Measurements from ENCODE around the gene ZBTB7C.

Gene ZBTB7C

GRCh38 chr18:48388478-48388877, 20.7 kb downstream of the ZBTB7C start:
- Mint-ChIP-seq H3K27me3 (peaks cover 70% of the 10 kb centered on the region), H3K27ac (no peak overlapping the region), H3K9me3 (no peaks in the 10 kb centered on the region), H3K36me3 (no peaks in the 10 kb centered on the region), H3K4me3 (no peak overlapping the region), H3K4me1 (peaks cover 13% of the 10 kb centered on the region)
- CTCF ChIA-PET, result no interaction called here
- no peak for DNase-seq

GRCh38 chr18:48387300-48387699, 21.9 kb downstream of the ZBTB7C start:
- Mint-ChIP-seq H3K27ac (no peak overlapping the region), H3K9me3 (no peaks in the 10 kb centered on the region), H3K4me1 (peaks cover 10% of the 10 kb centered on the region), H3K4me3 (no peak overlapping the region), H3K27me3 (peaks cover 62% of the 10 kb centered on the region), H3K36me3 (no peaks in the 10 kb centered on the region)
- CTCF ChIA-PET, result no interaction called here
- DNase-seq, result no peak

DNA sequence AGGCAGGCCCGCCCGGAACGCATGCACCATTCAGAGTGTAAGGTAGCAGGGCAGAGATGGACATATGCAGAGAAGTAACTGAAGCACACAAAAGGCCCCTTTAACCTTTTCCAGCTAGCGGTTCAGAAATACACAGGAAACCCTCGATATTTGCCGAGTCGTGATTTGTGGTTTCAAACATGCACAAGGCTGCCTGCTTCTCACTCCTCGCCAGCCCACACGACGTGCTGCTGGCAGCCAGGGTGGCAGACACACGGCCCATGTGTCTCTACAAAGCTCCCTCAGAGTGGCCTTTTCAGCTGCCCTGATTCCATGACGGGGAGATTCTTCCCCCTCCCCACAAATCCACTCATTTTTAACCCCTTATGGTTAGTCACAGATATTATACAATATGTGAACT, 23.6 kb downstream of the ZBTB7C start:
- CTCF ChIA-PET, result no interaction called here
- DNase-seq, result no peak
- H3K27me3 Mint-ChIP-seq, result peaks cover 51% of the 10 kb centered on the region
- no peak overlapping the region for H3K27ac Mint-ChIP-seq
- H3K36me3 Mint-ChIP-seq, result no peaks in the 10 kb centered on the region
- no peak overlapping the region for H3K4me3 Mint-ChIP-seq
- peaks cover 10% of the 10 kb centered on the region for H3K4me1 Mint-ChIP-seq
- H3K9me3 Mint-ChIP-seq, result no peaks in the 10 kb centered on the region

DNA sequence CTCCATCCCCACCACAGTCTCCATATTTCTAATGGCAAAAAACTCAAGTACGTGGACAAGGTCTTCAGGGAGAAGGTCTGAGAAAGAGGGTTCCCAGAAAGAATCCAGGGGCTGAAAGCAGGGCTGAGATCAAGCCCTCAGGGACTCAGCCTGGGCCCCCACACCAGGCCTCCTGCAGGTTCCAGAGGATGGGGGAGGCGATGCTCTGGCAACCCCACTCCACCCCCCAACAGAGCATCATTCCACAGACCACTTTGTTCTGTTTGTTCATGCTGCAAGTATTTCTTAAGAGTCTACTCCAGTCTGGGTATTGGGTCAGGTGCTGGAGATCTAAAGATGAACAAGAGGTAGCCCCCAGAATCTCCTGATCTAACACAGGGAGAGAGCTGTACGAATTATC, 32.2 kb downstream of the ZBTB7C start:
- Mint-ChIP-seq H3K4me1 (no peaks in the 10 kb centered on the region), H3K4me3 (no peak overlapping the region), H3K9me3 (no peaks in the 10 kb centered on the region), H3K36me3 (no peaks in the 10 kb centered on the region), H3K27ac (no peak overlapping the region), H3K27me3 (peaks cover 46% of the 10 kb centered on the region)
- CTCF ChIA-PET, result no interaction called here
- DNase-seq, result no peak

DNA sequence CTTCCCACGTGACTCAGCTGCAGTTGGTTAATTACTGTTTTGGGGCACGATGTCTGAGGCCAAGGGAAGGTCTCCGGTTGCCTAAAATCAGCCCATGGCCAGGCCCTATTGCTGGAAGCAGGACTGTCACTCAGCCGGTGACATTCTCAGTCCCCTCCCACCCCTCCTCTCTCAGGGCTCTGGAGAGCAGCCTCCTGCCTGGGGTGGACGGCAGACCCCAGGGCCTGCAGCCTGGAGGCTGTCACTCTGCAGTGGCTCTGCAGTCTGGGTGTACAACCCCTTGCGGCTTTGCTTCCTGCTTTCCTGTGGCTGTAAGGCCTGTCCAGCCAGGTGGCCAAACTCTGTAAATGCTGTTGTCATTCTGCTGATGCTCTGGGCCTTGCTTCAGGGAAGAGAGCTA, 32.8 kb downstream of the ZBTB7C start:
- CTCF ChIA-PET, result no interaction called here
- H3K9me3 Mint-ChIP-seq, result no peaks in the 10 kb centered on the region
- H3K4me1 Mint-ChIP-seq, result no peaks in the 10 kb centered on the region
- no peaks in the 10 kb centered on the region for H3K36me3 Mint-ChIP-seq
- H3K27me3 Mint-ChIP-seq, result peaks cover 45% of the 10 kb centered on the region
- H3K27ac Mint-ChIP-seq, result no peak overlapping the region
- H3K4me3 Mint-ChIP-seq, result no peak overlapping the region
- no peak for DNase-seq

DNA sequence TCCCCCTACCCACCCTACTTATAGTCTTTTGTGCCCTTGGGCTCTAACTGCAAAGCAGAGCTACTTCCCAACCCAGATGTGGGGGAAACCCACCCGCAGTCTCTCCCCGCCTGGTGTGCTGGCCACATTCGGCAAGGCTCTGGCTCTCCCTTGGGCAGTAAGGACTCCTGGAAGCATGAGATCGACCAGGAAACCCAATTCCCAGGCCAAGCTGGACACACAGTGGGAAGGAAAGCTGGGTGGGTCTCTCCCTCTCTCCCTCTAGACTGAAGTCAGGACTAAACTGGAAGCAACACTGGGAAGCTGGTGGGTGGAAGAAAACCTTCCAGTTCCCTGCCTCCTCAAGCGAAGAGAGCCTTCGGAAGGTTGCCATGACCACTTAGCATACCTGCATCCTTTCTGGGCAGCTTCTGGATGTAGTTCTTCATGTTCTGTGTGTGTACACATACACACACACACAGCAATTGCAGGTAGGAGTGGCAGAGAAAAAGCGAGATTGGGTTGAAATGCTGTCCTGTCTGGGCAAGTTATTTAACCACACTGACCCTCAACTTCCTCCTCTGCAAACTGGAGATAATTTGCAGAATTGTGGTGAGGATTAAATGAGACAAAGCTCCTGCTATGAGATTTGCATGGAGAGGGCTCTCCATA, 33.9 kb downstream of the ZBTB7C start:
- Mint-ChIP-seq H3K4me1 (no peaks in the 10 kb centered on the region), H3K4me3 (no peak overlapping the region), H3K27ac (no peak overlapping the region), H3K36me3 (no peaks in the 10 kb centered on the region), H3K9me3 (no peaks in the 10 kb centered on the region), H3K27me3 (peaks cover 52% of the 10 kb centered on the region)
- CTCF ChIA-PET, result no interaction called here
- DNase-seq, result no peak

GRCh38 chr18:48374423-48375149, 34.6 kb downstream of the ZBTB7C start:
- Mint-ChIP-seq H3K4me3 (no peak overlapping the region), H3K9me3 (no peaks in the 10 kb centered on the region), H3K36me3 (no peaks in the 10 kb centered on the region), H3K27me3 (peaks cover 52% of the 10 kb centered on the region), H3K27ac (no peak overlapping the region), H3K4me1 (no peaks in the 10 kb centered on the region)
- CTCF ChIA-PET, result no interaction called here
- DNase-seq, result no peak

DNA sequence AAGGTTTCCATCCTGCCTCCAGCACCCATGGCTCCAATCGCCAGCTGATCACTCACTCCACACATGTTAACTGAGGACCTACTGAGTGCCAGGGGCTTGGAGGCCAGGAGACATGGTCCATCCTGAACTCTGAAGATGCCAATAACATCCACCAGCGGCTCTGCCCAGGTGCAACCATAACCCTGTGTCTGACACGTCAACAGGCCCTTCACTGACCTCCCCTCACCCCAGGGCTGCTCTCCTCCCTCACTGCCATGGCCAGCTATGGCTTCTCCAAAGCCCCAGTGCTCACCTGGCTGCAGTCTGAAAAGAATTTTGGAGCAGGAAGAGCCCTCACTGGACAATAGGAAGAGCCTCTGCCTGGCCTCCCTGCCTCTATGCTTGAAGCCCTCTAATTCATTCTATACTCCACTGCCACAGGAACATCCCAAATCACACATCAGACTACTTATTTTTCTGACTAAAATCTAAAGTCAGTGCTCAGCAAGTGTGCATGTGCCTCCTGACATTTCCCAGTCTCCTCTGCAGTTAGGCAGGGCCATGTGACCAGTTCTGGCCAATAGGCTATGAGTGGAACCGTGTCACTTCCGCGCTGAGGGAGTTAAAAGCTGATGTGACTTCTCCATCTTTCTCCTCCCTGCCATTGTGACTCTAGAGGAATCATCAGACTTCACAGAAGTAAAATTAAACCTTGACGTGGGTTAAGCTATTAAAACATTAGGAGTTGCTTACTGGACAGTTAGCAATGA, 37.2 kb downstream of the ZBTB7C start:
- no peak overlapping the region for H3K27ac Mint-ChIP-seq
- H3K9me3 Mint-ChIP-seq, result no peaks in the 10 kb centered on the region
- H3K27me3 Mint-ChIP-seq, result peaks cover 40% of the 10 kb centered on the region
- DNase-seq, result no peak
- CTCF ChIA-PET, result no interaction called here
- no peak overlapping the region for H3K4me3 Mint-ChIP-seq
- H3K36me3 Mint-ChIP-seq, result no peaks in the 10 kb centered on the region
- H3K4me1 Mint-ChIP-seq, result no peaks in the 10 kb centered on the region

DNA sequence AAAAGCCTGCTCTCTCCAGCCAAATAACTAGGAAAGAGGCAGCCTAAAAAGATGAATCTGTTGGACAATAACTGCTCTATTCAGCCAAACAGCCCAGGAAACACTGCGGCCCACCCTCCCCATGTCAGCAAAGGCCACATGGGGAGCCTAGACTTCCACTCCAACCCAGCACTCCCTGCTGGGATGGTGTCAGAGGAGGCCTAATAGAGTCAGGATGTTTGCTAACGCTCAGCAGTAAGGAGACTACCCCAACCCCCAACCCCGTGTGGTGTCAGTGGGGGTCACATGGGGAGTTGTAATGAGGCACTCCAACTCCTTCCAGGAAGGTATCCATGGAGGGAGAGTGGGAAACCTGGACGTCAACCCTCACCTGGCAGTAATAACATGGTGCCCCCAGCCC, 41.6 kb downstream of the ZBTB7C start:
- no peak for DNase-seq
- Mint-ChIP-seq H3K27me3 (peaks cover 27% of the 10 kb centered on the region), H3K9me3 (peaks cover 5% of the 10 kb centered on the region), H3K36me3 (no peaks in the 10 kb centered on the region), H3K4me3 (no peak overlapping the region), H3K4me1 (no peaks in the 10 kb centered on the region), H3K27ac (no peak overlapping the region)
- CTCF ChIA-PET, result no interaction called here

DNA sequence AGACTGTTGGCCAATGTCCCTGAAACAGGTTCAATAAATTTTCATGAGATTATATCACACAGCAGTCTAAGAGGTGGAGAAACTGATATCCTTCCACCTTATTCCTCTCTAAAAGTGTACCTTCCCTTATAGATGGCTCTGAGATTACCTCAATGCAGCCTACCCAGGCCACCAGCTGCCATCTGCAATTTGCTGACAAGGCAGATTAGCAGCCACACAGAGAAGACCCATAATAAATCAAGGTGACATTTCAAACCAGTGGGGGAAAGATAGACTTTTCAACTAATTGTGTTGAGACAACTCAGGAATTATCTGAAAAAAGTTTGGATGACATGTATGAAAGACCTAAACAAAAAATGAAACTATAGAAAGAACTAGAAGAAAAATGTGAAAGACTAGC, 43.2 kb downstream of the ZBTB7C start:
- Mint-ChIP-seq H3K36me3 (no peaks in the 10 kb centered on the region), H3K4me3 (no peak overlapping the region), H3K9me3 (peaks cover 5% of the 10 kb centered on the region), H3K27me3 (peaks cover 25% of the 10 kb centered on the region), H3K27ac (no peak overlapping the region), H3K4me1 (no peaks in the 10 kb centered on the region)
- no peak for DNase-seq
- CTCF ChIA-PET, result no interaction called here

GRCh38 chr18:48364146-48364545, 45.0 kb downstream of the ZBTB7C start:
- DNase-seq, result no peak
- no peak overlapping the region for H3K4me3 Mint-ChIP-seq
- H3K27me3 Mint-ChIP-seq, result peaks cover 34% of the 10 kb centered on the region
- CTCF ChIA-PET, result no interaction called here
- H3K27ac Mint-ChIP-seq, result no peak overlapping the region
- H3K36me3 Mint-ChIP-seq, result no peaks in the 10 kb centered on the region
- no peaks in the 10 kb centered on the region for H3K4me1 Mint-ChIP-seq
- H3K9me3 Mint-ChIP-seq, result peaks cover 5% of the 10 kb centered on the region

GRCh38 chr18:48363175-48363574, 46.0 kb downstream of the ZBTB7C start:
- H3K27me3 Mint-ChIP-seq, result peaks cover 38% of the 10 kb centered on the region
- H3K4me3 Mint-ChIP-seq, result no peak overlapping the region
- H3K9me3 Mint-ChIP-seq, result peaks cover 5% of the 10 kb centered on the region
- CTCF ChIA-PET, result no interaction called here
- H3K36me3 Mint-ChIP-seq, result no peaks in the 10 kb centered on the region
- no peaks in the 10 kb centered on the region for H3K4me1 Mint-ChIP-seq
- DNase-seq, result no peak
- H3K27ac Mint-ChIP-seq, result no peak overlapping the region

DNA sequence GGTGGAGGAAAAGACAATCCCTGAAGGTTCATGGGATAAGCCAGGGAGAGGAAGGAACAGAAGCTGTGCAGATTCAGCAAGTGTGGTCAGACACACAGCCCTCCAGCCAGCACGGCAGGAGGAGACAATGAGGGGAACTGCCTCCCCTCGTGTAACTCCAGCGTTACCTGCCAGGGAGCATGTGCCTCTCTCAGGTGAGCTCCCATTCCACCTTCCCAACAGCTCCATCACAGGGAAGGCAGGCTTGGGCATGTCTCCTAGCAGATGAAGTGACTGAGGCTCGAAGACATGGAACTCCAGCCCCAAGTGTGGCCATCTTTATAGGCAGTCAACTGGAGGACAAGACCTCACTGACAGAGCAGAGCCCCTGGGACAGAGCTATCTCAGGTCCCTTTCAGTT, 47.4 kb downstream of the ZBTB7C start:
- H3K27me3 Mint-ChIP-seq, result peaks cover 43% of the 10 kb centered on the region
- DNase-seq, result no peak
- CTCF ChIA-PET, result no interaction called here
- no peak overlapping the region for H3K4me3 Mint-ChIP-seq
- no peak overlapping the region for H3K27ac Mint-ChIP-seq
- no peaks in the 10 kb centered on the region for H3K36me3 Mint-ChIP-seq
- H3K4me1 Mint-ChIP-seq, result no peaks in the 10 kb centered on the region
- peaks cover 5% of the 10 kb centered on the region for H3K9me3 Mint-ChIP-seq

- CTCF ChIA-PET, result no interaction called here
- Mint-ChIP-seq H3K9me3 (peaks cover 5% of the 10 kb centered on the region), H3K36me3 (no peaks in the 10 kb centered on the region), H3K27ac (no peak overlapping the region), H3K4me1 (no peaks in the 10 kb centered on the region), H3K4me3 (no peak overlapping the region), H3K27me3 (peaks cover 51% of the 10 kb centered on the region)
- no peak for DNase-seq
Observed at GRCh38 chr18:48360376-48361021, 48.7 kb downstream of the ZBTB7C start.

DNA sequence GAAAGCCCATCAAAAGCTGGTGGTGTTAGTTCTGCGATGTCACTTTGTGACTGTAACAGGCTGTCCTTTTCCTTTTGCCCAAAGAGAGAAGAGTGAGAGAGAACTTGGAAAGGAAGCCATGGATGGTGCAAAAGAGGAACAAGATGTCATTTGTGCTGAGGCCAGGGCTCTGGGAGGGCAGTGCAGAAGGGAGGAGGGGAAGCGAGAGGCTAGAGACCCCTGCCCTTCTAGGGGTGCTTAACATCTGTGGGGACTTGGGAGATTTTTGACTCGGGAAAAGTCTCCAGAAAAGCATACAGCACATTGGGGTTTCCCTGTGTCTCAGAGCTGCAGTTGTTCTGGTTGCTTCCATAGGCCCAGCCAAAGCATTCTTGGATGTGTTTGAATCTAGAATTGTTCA, 49.6 kb downstream of the ZBTB7C start:
- no peaks in the 10 kb centered on the region for H3K9me3 Mint-ChIP-seq
- H3K4me1 Mint-ChIP-seq, result no peaks in the 10 kb centered on the region
- DNase-seq, result no peak
- CTCF ChIA-PET, result no interaction called here
- no peak overlapping the region for H3K27ac Mint-ChIP-seq
- H3K27me3 Mint-ChIP-seq, result peaks cover 55% of the 10 kb centered on the region
- no peak overlapping the region for H3K4me3 Mint-ChIP-seq
- H3K36me3 Mint-ChIP-seq, result no peaks in the 10 kb centered on the region

Measured in activated naive CD4-positive, alpha-beta T cell treated with anti-CD3 and anti-CD28 coated beads, Interleukin-2, amount 10 ng/mL, durations not matched to agents 7 days and 5 days (primary cell).